Measurements from ENCODE around the gene PARD3B.

DNA sequence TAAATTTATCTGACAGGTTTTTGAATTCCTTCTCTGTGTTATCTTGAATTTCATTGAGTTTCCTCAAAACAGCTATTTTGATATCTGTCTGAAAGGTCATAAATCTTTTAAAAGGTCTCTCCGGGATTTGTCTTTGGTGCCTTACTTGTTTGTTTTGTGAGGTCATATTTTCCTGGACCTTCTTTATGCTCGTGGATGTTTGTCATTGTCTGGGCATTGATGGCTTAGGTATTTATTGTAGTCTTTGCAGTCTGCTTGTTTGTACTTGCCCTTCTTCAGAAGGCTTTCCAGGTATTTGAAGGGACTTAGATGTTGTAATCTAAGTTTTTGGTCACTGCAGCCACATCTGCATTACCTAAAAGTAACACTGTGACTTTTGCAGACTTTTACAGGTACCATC lies 355.2 kb downstream of the PARD3B start:
- no peak for TF ChIP-seq POLR2A (IDR thresholded peaks at IDR 0.05)
- TF ChIP-seq, protein P1, sequence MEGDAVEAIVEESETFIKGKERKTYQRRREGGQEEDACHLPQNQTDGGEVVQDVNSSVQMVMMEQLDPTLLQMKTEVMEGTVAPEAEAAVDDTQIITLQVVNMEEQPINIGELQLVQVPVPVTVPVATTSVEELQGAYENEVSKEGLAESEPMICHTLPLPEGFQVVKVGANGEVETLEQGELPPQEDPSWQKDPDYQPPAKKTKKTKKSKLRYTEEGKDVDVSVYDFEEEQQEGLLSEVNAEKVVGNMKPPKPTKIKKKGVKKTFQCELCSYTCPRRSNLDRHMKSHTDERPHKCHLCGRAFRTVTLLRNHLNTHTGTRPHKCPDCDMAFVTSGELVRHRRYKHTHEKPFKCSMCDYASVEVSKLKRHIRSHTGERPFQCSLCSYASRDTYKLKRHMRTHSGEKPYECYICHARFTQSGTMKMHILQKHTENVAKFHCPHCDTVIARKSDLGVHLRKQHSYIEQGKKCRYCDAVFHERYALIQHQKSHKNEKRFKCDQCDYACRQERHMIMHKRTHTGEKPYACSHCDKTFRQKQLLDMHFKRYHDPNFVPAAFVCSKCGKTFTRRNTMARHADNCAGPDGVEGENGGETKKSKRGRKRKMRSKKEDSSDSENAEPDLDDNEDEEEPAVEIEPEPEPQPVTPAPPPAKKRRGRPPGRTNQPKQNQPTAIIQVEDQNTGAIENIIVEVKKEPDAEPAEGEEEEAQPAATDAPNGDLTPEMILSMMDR (IDR thresholded peaks at IDR 0.05) = no peak
- TF ChIP-seq POLR2AphosphoS5 (IDR thresholded peaks at IDR 0.05) = peak; percentile 31

Data from prostate gland (tissue), 2 donors.